GM19455 (cell line): ENCODE measurements around the gene ELK4.
A peak's percentile ranks its signal among the peaks of the same experiment; 100 is the strongest.

Source experiments
- ATAC-seq: cut with Tn5 transposase; IDR thresholded peaks from one replicate; pipeline ENCODE4 v1.9.1; 2021; ENCODE audit not compliant: unreplicated experiment

The ELK4 gene, protein sequence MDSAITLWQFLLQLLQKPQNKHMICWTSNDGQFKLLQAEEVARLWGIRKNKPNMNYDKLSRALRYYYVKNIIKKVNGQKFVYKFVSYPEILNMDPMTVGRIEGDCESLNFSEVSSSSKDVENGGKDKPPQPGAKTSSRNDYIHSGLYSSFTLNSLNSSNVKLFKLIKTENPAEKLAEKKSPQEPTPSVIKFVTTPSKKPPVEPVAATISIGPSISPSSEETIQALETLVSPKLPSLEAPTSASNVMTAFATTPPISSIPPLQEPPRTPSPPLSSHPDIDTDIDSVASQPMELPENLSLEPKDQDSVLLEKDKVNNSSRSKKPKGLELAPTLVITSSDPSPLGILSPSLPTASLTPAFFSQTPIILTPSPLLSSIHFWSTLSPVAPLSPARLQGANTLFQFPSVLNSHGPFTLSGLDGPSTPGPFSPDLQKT

DNA sequence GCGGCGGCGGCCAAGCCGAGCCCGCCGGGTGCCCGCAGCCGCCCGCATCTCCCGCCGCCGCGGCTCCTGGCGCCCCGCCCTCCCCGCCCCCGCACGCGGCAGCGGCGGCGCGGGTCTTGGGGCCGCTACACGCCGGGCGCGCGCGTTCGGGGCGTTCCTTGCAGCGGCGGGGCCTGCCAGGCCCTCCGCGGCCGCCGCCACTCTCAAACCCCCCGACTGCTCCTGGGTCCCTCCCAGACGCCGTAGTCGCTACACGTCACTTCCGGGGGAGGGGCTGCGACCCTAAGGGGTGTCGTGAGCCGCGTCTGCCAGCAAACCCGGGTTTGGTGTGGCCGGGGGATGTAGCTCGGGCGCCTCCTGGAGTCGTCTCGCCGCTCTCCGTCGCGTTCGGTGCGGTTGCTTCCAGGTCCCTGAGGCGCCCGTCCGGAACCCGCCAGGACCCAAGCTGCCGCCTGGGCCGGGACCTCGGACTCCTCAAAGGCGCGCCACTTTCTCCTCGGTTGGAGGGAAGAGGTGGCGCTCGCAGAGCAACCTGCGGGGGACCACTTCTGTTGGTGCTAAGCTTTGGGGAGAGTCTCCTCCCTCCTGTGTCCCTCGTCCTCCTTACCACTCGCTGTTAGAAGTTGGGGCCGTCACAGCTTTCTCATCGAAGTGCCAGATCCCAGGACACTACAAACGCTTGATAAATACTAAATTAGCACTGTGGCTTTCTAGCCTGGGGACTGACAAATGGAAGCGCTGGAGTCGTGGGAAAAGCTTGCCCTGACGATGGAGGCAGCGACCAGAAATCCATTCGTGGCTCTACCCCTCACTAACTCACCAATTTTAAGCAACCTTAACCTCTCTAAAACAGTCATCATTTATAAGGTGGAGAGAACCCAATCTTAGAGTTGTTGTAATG is at the start of gene ELK4:
Gene ELK4, minus strand, starts transcription at position 244 of the 901 bp plus-strand sequence. CDS start 8,129 bp downstream, outside the sequence.
- ATAC-seq = peak; percentile 86

DNA sequence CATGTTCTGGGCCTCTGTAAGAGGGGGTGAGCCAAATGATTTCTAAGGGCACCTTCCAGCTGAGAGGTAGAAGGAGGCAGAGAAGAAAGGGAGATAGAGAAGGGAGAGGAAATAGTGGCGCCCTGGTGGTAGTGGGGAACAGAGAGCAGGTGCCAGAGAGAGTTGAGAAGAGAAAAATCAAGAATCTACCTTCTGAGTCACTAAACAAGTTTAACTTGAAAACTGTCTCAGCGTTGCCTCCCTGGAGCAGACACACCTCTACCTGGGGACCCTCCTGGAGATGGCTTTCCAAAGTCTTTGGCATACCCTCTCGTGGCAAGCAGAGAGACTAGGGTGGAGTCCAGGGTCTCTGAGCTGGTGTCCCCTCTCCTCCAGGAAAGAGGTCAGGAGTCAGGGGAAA is 49.6 kb upstream of the ELK4 start:
- no peak for ATAC-seq

DNA sequence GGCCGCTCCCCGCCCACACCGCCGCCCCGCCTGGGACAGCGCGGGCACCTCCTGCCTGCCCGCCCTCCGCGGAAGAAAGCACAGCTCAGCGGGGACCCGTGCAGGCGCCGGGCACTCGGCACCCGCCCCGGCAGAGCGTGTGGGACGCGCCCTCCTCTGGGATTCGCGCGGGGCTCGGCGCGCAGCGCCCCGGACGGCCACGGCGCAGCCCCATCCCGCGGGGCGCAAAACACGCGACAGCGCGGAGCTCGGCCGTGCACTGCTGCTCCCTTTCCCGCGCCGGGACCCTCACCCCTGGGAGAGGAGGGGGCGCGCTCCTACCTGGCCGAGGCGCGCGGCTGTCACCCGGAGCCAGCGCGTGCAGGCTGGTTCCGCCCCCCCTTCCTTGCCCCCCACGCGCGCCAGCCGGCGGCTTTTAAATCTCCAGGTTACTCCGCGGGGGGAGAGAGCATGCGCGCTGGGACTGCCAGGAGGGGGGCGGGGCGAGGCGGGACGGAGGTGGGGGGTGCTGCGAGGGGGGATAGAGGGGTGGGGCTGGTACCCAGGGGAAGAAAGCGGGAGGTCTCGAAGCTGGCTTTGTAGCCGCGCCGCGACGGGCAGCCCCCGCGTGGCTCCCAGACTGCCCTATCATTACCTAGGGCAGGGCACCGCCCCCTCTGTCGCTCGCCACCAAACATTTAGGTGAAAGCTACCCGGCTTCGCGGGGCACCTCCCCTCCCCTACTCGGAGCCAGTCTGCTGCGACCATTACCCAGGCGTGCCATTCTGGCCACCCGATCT is 48.5 kb upstream of the ELK4 start, which contains the start of gene SLC45A3:
Gene SLC45A3, minus strand, starts transcription at position 437 of the 779 bp plus-strand sequence. CDS start 15,853 bp downstream, outside the sequence.
- ATAC-seq = no peak

DNA sequence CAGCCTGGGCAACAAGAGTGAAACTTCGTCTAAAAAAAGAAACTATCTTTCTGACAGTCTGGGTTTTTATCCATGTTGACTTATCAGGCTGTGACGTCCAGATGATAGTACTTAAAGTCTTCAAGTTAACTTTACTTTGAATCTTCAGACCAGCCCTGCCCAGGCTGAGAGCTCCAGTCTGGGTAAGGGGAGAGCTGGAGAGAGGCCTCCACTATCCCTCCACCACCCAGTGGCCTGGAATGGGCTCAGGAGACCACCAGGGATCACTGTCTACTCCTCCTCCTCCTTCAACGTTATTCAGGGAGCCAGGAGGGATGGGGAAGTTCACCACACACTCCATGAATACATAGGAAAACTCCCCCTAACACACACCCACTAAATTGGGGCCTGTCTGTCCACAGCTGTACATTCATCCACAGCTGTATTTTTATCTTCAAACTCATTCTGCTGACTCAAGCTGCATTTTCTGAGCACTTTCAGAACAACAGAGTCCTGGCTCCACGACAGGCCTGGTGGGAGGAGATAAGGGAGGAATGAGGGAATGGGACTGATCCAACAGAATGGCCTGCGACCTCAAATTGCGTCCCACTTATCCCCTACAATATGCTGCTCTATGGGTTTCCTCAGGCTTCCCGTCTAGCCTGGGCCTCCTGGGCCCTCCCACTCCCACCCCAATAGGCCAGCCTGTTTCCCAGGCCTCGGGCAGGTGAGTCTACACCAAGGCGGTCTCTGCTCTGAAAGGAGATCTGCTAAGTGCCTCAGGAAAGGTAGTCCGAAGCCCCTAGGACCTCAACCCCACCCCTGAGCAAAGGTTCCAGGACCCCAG is 46.7 kb upstream of the ELK4 start:
- no peak for ATAC-seq

DNA sequence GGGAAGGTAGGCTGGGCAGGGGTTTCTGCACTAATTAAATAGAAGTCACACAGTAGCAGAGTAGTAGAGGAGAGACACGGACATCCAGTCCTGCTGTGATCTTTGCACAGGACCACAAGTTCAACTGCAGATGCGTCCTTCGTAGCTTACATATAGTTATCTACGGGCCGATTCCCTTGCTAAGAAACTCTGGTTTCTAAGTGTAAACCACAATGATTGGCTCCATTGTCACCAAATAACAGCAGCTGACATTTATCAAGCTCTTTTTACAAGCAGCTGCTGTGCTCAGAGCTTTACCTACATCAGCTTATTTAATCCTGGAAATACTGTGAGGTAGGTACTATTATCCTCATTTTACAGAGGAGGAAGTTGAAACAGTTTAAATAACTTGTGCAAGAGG is 45.4 kb upstream of the ELK4 start:
- no peak for ATAC-seq

DNA sequence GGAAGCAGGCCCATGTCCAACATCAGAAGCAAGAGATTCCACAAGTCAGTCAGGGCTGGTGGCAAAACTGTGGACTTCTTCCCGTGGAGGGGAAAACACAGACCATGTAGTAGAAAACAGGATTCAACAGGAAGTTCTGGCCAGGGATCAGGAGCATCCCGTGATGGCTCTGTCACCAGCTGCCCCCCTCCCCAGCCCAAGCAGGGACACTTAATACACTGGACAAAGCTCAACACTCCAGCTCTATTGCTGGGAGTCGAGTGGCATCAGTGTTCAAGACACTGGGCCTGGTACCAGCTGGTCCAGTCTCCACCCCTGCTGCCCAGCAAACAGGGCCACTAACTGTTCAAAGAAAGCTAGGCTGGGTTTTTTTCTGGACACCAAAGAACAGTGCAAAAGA is 44.8 kb upstream of the ELK4 start:
- no peak for ATAC-seq

DNA sequence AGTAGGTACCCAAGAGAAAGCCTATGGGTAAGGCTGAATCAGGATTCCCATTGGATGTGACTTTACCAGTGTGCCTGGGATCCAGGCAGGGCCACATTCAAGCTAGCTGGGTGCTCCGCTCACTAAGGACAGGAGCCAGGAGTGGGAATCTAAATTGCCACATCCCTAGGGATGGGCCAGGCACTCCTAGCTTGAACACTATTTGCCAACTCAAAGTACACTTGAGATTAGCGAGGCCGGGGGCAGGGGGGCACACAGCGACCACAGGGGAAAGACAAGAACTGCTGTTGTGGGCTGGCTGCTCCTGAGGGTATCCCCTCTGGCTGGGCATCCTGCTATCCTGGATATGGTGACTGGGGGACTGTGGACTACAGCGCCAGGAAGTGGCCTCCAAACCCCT is 44.2 kb upstream of the ELK4 start:
- no peak for ATAC-seq

DNA sequence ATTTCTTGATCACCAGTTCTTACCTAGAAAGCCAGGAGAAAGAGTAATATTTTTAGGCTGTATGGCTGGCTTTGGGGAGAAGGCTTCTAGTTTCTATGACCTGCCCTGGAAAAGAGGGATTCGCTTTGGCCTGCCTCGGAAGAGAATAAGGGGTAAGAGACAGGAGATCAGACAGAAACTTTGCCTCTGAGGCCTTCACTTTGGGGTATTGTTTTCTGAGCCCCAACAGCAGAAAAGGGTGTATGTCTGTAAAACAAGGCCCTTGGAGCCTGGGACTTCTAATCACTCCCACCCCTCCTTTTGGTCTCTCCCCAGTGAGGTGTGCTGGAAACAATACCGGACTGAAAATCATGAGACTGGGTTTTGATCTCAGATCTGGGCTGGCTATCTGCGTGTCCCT is 43.4 kb upstream of the ELK4 start:
- ATAC-seq = no peak

DNA sequence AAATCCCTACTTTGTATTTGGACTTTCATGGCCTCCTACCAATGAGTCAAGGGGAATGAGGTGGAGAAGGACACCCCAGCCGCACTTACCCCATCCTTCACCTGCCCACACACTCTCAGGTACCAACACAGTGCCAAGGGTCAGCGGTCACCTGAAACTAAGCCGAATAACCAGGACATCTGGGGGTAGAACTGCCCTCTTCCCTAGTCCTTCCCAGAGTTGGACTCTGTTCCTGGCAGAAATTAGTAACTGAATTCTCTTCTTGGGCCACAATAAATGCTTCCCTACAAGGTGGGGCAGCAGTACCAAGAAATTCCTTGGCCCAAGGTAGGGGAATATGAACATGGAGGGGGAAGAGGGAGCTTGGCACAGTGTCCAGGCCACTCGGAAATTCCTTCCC is 41.2 kb upstream of the ELK4 start:
- no peak for ATAC-seq

DNA sequence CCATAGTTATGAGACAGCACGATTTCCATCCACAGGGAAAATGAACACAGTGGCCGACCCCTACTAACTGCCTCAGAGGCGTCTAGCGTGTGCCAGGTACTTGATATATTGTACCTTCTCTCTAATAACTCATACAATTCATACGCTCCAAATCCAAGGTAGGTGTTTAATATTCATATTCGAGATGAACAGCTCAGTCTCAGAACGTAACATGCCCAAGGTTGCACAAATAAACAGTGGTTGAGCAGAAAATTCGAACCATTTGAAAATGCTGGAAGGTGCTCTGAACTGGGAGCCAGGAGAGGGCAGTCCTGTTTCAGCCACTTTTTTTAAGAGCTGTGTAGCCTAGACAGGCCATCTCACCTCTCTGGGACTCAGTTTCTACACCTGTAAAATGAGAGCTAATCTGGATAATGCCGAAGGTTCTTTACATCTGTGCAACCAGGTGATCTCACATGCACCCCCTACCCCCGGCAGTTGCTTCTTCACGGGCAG is 40.6 kb upstream of the ELK4 start:
- no peak for ATAC-seq

DNA sequence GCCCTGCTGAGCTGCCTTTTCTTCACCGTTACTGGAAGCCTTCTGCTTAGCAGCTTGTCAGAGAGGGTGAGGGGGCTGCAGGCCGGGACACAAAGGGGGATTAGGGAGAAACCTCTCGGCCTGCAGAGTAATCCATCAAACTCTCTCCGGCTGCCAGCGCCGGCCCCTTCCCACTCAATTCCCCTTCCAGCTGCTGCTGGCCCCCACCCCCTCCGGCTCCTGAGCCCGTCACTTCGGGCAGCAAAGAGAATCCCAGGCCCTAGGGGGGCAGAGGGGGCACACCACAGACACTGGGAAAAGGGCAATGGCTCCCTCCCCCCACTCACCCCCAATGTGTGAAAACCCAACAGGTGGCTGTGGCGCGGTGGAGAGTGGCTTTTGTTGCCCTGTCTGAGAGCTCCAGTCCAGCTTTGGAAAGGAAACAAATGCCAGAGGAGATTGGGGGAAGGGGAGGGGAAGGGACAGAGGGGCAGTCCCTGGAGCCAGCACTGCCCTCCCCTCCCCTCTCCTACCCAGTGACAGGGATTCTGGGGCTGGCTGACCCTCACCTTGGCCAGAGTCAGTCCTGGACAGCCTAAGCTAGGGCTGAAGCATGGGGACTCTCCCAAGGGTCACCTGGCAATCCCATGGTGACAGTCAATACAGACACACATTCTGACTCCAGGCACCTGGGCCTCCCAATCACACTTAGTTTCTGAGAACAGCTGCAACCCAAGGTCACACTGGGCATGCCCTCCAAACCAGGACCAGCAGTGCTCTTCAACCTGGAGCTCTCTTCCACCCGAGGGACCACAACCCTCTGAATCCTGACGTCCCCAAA is 39.0 kb upstream of the ELK4 start:
- ATAC-seq = no peak

DNA sequence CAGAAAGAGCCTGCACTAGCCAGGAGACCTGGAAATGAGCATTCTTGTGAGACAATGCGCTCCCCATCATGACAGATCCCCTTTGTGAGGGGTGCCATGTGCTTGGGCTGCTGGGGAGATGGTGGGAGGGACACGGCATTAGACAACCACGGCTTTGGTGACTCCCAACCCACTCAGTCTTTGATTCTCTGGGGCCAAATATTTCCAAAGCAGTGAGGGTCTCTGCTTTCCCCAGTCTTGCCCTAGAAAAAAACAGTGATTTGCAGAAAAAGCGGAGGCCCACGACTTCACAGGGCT is 38.3 kb upstream of the ELK4 start:
- ATAC-seq = no peak

DNA sequence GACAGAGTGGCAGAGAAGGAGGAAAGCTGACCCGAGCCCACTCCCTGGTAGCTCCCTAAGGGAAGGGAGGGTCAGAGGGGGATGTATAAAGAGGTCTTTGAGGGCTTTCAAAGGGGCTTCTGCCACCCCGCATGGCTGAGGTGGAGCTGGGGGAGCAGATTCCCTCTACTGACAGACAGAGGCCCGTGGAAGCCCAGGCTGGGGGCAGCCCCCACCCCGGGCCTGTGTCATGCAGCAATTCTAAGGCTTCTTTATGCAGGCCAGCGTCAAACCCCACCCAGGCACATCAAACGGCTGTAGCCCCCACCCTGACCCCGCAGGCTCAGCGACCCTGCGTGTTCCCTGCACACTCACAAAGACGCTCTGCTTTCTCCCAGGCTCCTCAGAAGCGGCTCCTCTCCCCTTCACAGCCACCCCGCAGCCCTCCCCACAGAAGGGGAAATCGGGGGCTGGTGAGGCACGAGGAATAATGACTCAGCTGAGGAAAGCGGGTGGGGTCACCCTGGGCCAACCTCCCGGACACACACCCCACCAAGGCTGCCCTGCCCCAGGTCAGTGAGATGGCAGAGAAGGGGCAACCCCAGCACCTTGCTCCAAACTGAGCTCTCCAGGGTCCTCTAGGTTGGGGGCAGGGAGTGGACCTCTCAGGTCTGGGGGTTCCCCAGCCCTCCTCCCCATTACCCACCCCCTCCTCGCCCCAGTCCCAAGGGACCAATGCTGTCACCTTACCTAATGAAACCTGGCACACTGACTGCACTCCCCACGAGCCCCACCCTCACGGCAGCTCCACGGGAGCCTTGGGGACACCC is 37.7 kb upstream of the ELK4 start:
- no peak for ATAC-seq

DNA sequence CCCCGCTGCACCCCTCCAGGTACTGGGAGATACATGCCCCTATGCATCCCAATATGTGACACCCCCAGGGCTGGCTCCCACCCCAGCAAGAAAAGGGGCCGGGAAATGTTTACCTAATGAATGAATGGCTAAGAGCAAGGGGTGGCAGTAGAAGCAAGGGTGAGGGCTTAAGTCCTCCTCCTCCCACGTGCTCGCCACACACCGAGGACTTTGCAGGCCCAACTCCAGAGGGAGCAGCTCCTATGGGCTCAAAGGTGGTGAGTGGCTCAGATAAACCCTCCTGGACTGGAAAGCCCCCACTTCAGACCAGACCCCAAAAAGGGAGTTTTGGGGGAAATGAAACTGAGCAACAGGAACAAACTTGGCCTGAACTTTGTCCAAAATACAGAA is 37.1 kb upstream of the ELK4 start:
- ATAC-seq = no peak

DNA sequence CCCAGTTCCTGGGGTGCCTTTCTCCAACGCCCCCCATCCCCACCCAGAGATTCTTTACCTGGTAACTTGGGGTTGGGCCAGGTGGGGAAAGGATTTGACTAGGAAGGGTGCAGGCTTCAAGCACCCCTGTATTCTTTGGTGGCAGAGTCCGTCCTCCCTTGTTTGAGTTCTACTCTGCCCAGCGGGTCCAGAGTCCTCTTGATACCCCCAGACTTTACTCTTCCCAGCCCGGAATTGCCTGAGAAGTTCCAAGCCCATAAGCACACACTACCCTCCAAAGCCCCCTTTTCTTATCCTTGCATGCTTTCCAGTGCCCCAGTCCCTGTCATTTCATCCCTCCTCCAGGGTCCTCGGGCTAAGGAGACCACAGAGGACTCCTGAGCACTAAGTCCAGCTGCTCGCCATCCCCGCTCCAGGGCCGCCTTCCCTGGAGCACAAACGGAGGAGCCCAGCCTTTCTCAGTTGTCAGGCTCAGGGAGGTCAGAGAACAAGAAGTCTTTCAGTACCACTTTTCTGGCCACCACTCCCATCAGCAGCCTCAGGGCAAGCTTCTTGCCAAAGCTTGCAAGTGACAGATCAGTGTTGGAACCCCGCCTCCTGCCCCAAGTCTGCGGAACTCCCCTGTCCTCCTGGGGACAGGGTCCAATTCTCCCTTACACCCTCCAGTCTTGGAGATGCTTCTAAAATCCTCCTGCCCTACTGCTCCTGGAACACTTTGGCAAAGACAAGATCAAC is 36.3 kb upstream of the ELK4 start:
- ATAC-seq = no peak

DNA sequence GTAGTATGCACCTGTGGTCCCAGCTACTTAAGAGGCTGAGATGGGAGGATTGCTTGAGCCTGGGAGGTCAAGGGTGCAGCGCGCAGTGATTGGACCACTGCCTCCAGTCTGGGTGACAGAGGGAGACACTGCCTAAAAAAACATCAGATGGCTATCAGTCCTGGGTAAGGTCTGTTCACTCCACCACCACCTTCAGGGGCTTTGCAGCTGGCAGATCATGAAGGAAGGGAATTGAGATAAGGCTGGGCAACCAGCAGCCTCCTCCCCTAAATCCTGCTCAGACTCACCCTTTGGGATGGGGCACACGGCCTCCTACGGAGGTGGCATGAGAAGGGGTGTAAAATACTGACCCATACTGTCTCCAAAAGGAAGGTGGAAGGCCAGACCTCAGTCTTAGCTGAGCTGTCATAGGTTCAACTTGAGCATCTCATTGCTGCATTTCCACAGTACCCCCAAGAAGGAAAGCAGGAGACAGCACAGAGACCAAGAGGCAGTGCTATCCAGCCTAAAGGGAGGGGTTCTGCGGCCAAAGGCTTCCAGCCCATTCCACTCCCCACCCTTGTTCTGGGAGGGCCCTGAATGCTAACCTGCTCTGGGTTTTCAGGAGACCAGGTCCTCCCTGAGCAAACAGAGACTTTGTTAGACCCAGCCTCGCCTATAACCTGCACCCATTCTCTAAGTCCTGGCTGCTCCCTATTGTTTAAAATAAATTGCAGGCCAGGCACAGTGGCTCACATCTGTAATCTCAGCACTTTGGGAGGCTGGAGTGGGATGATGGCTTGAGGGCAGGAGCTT is 34.8 kb upstream of the ELK4 start:
- no peak for ATAC-seq
